Spinal cord (tissue), 10 donors: ENCODE measurements around the gene TMEM244. TPM values are rescaled to one million over a fixed set of nuclear protein-coding genes. Genes with fewer than 3 reads are reported as not detected.

Experiments
- DNase-seq, 6 donors: peaks; one replicate each; pipeline versions ENCODE4 v3.0.0 to v3.0.0-alpha.2; 2013 to 2015; ENCODE audit warnings: low spot score in 6 of 6, low read depth in 4 of 6
- H3K27ac ChIP-seq: one replicate; pipeline ENCODE4 v1.5.1; 2013; ENCODE audit warnings: low read depth, low read length, control low read depth
- H3K27me3 ChIP-seq: one replicate; pipeline ENCODE4 v1.6.1; 2013; ENCODE audit warnings: low read length; ENCODE audit not compliant: control insufficient read depth, insufficient read depth
- H3K36me3 ChIP-seq: one replicate; pipeline ENCODE4 v1.6.1; 2013; ENCODE audit warnings: low read length; ENCODE audit not compliant: control insufficient read depth, insufficient read depth
- H3K4me1 ChIP-seq: one replicate; pipeline ENCODE4 v1.6.1; 2013; ENCODE audit warnings: low read length; ENCODE audit not compliant: control insufficient read depth, insufficient read depth
- H3K4me3 ChIP-seq: one replicate; pipeline ENCODE4 v1.5.1; 2013; ENCODE audit warnings: low read depth, low read length, control low read depth
- H3K9me3 ChIP-seq: one replicate; pipeline ENCODE4 v1.6.1; 2013; ENCODE audit warnings: low read length; ENCODE audit not compliant: control insufficient read depth, insufficient read depth
- WGBS: methylation state at CpG from one replicate; pipeline ENCODE4 v1.1.5; 2013; ENCODE audit warnings: missing lambda C conversion rate; ENCODE audit not compliant: insufficient coverage; 5-methylcytosine and 5-hydroxymethylcytosine counted together
- polyA plus RNA-seq, 2 donors: library from polyadenylated mRNA; unstranded; fragments of 120-200 nt; gene quantifications; one replicate each; pipeline ENCODE4 v1.2.1, GENCODE V29; 2013; ENCODE audit not compliant: insufficient read length in 2 of 2
- total RNA-seq, 2 donors: library from RNA; depleted of rRNA in 1 of 2; stranded (reverse); fragments of 120-200 nt in 1 of 2; fragments of >200 nt in 1 of 2; gene quantifications; one replicate each; pipeline versions ENCODE4 v1.2.3 to v1.2.4, GENCODE V29; 2013 to 2014
- donor health status: healthy.

The TMEM244 gene
- total and polyA plus RNA-seq, 4 donors, result not detected

- no CpG with 5 or more reads among the region's 2 CpGs for WGBS
Observed at GRCh38 chr6:129872586-129872985, 11.5 kb upstream of the TMEM244 start.

DNA sequence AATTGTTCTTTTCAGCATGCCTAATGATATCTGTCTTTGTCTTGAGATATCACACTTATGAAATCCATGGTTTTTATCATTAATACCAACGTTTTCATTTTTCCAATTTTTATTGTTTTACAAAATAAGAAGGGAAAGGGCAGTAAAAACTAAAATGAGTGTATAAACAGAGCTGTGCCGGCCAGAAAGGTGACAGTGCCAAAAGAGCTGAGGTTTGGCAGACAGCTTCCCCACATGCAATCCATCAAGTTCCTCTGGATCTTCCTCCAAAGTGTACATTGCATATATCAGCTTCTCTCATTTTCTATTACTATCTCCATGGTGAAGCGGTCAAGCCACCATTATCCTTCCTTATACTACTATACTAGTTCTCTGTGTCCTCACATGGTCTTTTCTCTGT, 10.1 kb upstream of the TMEM244 start:
- WGBS, result 82% methylated on average over 1 of the region's 3 CpGs
- no peaks in the 10 kb centered on the region for H3K4me1 ChIP-seq

More at GRCh38 chr6:129872586-129872985, 11.5 kb upstream of the TMEM244 start:
- Histone ChIP-seq H3K36me3 (no peaks in the 10 kb centered on the region), H3K9me3 (no peaks in the 10 kb centered on the region), H3K27me3 (no peaks in the 10 kb centered on the region), H3K27ac (no peak overlapping the region), H3K4me3 (no peak overlapping the region), H3K4me1 (no peaks in the 10 kb centered on the region)
- no peak for DNase-seq

DNA sequence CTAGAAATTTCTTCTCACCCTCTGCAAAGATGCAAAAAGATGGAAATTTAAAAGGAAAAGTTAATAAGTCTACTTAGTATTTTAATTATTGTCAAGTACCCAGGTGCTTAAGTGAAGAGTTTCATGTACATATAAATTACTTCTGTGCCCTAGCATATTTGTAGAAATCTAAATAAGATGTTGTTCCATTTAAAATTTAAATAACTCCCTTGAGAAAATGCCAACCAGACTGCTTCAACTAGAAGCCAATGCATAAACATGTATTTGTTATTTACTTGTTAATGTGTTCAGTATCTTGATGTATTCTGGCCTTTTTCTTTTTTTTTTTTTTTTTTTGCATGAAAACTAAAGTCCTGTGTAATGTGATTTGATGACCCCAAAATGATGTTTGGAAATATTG, 6.3 kb upstream of the TMEM244 start:
- H3K4me3 ChIP-seq, result no peak overlapping the region
- H3K27ac ChIP-seq, result no peak overlapping the region
- no peaks in the 10 kb centered on the region for H3K9me3 ChIP-seq
- H3K36me3 ChIP-seq, result no peaks in the 10 kb centered on the region
- H3K27me3 ChIP-seq, result no peaks in the 10 kb centered on the region
- DNase-seq, result peak in 1 of 6 donors; percentile 53
- H3K4me1 ChIP-seq, result no peaks in the 10 kb centered on the region

More for the DNA sequence above, 10.1 kb upstream of the TMEM244 start:
- Histone ChIP-seq H3K9me3 (no peaks in the 10 kb centered on the region), H3K27me3 (no peaks in the 10 kb centered on the region), H3K4me3 (no peak overlapping the region), H3K36me3 (no peaks in the 10 kb centered on the region), H3K27ac (no peak overlapping the region)
- DNase-seq, result no peak

GRCh38 chr6:129866688-129867087, 5.6 kb upstream of the TMEM244 start:
- Histone ChIP-seq H3K27me3 (no peaks in the 10 kb centered on the region), H3K9me3 (no peaks in the 10 kb centered on the region), H3K36me3 (no peaks in the 10 kb centered on the region), H3K4me3 (no peak overlapping the region), H3K27ac (no peak overlapping the region), H3K4me1 (no peaks in the 10 kb centered on the region)
- 100% methylated on average over 1 of the region's 2 CpGs for WGBS
- no peak for DNase-seq

- no peak overlapping the region for H3K4me3 ChIP-seq
- no peak overlapping the region for H3K27ac ChIP-seq
- no peaks in the 10 kb centered on the region for H3K27me3 ChIP-seq
- WGBS, result 60% methylated on average over 1 of the region's 1 CpG
- no peaks in the 10 kb centered on the region for H3K9me3 ChIP-seq
- H3K36me3 ChIP-seq, result no peaks in the 10 kb centered on the region
- no peaks in the 10 kb centered on the region for H3K4me1 ChIP-seq
- DNase-seq, result no peak
Observed at GRCh38 chr6:129866256-129866655, 5.1 kb upstream of the TMEM244 start.

DNA sequence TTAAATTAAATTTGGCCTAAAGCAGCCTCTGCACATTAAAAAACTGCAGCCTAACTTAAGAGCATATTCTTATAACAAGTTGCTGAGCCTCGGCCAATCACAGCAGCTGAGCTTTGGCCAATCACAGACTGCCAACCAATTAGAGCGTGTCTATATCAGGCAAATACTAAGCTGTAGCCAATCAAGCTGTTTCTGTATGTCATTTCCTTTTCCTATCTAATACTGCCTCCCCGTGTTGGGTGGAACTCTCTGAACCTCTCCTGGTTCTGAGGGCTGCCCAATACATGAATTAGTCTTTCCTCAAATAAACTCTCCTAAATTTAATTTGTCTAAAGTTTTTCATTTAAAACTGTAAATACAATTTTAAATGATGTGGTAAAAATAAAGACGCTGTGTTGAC, 3.9 kb upstream of the TMEM244 start:
- H3K36me3 ChIP-seq, result no peaks in the 10 kb centered on the region
- H3K9me3 ChIP-seq, result no peaks in the 10 kb centered on the region
- H3K27me3 ChIP-seq, result no peaks in the 10 kb centered on the region
- no peak overlapping the region for H3K27ac ChIP-seq
- WGBS, result 89% methylated on average over 2 of the region's 4 CpGs
- no peak for DNase-seq
- no peak overlapping the region for H3K4me3 ChIP-seq
- H3K4me1 ChIP-seq, result no peaks in the 10 kb centered on the region

DNA sequence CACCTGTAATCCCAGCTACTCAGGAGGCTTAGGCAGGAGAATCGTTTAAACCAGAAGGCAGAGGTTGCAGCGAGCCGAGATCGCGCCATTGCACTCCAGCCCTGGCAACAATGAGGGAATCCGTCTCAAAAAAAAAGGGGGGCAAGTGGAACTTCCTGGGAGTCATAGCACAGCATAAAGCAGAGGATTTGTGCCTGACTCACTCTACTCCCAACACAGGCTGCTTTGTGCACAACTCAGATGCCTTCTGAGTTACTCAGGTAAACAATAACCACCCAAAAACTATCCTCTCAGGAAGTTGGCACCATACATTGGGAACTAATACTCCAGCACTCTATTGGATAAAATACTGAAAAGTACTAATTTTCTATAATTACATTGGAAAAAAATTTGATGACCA, 2.5 kb upstream of the TMEM244 start:
- Histone ChIP-seq H3K4me1 (no peaks in the 10 kb centered on the region), H3K9me3 (no peaks in the 10 kb centered on the region), H3K27me3 (no peaks in the 10 kb centered on the region), H3K4me3 (no peak overlapping the region), H3K36me3 (no peaks in the 10 kb centered on the region), H3K27ac (no peak overlapping the region)
- no peak for DNase-seq
- WGBS, result 93% methylated on average over 6 of the region's 6 CpGs

DNA sequence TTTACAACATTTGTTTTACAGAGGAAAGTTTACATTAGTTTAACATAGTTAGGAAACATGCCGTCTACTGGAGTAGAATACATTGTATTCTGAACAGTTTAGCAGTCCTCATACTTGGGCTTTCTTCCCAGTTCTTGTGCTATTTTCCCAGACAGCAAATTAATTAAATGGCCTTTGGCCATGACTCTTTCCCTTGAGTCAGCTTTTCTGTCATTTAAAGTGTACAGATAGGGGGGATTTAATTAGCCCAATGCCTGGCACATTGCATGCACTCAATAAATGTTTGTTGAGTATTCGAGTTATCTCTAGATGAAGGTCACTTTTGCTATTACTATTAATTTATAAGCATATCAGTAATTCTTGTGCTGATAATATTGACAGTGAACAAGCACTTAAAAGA, 1.6 kb downstream of the TMEM244 start:
- no CpG with 5 or more reads among the region's 2 CpGs for WGBS
- H3K27ac ChIP-seq, result no peak overlapping the region
- H3K9me3 ChIP-seq, result peaks cover 3% of the 10 kb centered on the region
- H3K36me3 ChIP-seq, result no peaks in the 10 kb centered on the region
- H3K4me1 ChIP-seq, result no peaks in the 10 kb centered on the region
- H3K4me3 ChIP-seq, result no peak overlapping the region
- DNase-seq, result peak in 1 of 6 donors; percentile 20
- no peaks in the 10 kb centered on the region for H3K27me3 ChIP-seq

DNA sequence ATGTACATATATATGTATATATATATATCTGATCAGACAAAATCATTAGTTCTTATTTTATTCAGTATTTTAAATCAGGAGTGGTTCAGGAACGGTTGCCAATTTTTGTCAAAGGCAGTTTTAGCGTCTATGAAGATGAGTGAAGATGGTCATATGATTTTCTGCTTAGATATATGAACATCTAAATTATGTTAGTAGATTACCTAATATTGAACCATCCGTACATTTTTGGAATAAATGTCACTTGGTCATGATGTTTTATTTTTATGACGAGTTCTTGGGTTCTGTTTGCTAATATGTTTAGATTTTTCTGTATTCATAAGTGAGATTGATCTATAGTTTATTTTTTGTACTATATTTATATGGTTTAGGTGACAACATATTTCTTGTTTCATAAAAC, 3.3 kb downstream of the TMEM244 start:
- Histone ChIP-seq H3K4me1 (no peaks in the 10 kb centered on the region), H3K9me3 (peaks cover 3% of the 10 kb centered on the region), H3K4me3 (no peak overlapping the region), H3K27me3 (no peaks in the 10 kb centered on the region), H3K36me3 (no peaks in the 10 kb centered on the region), H3K27ac (no peak overlapping the region)
- DNase-seq, result no peak
- WGBS, result no CpG with 5 or more reads among the region's 4 CpGs

GRCh38 chr6:129853996-129854711, 7.0 kb downstream of the TMEM244 start:
- H3K4me3 ChIP-seq, result no peak overlapping the region
- H3K27ac ChIP-seq, result no peak overlapping the region
- no peaks in the 10 kb centered on the region for H3K27me3 ChIP-seq
- peaks cover 3% of the 10 kb centered on the region for H3K9me3 ChIP-seq
- no peaks in the 10 kb centered on the region for H3K36me3 ChIP-seq
- no peaks in the 10 kb centered on the region for H3K4me1 ChIP-seq
- WGBS, result no CpG with 5 or more reads among the region's 3 CpGs
- no peak for DNase-seq
